Activated naive CD4-positive, alpha-beta T cell treated with anti-CD3 and anti-CD28 coated beads, Interleukin-2, amount 50 U/mL, for 24 hours (primary cell): ENCODE measurements around the gene APOL1.
"Not testable (repeated sequence)": the region's sequence is repeated elsewhere in the genome, so short reads cannot be mapped to it uniquely, and the experiment has no call there.

ENCODE experiments used
- H3K27ac Mint-ChIP-seq: one replicate; pipeline ENCODE4 v1.8.0; 2021; ENCODE audit warnings: mild to moderate bottlenecking, mixed read lengths
- H3K27me3 Mint-ChIP-seq: one replicate; pipeline ENCODE4 v1.8.0; 2021; ENCODE audit warnings: mixed read lengths
- H3K36me3 Mint-ChIP-seq: one replicate; pipeline ENCODE4 v1.8.0; 2021; ENCODE audit warnings: mixed read lengths
- H3K4me1 Mint-ChIP-seq: one replicate; pipeline ENCODE4 v1.8.0; 2021; ENCODE audit warnings: mixed read lengths
- H3K4me3 Mint-ChIP-seq: one replicate; pipeline ENCODE4 v1.8.0; 2021; ENCODE audit warnings: mild to moderate bottlenecking, mixed read lengths
- H3K9me3 Mint-ChIP-seq: one replicate; pipeline ENCODE4 v1.8.0; 2021; ENCODE audit warnings: mixed read lengths

APOL1 gene

DNA sequence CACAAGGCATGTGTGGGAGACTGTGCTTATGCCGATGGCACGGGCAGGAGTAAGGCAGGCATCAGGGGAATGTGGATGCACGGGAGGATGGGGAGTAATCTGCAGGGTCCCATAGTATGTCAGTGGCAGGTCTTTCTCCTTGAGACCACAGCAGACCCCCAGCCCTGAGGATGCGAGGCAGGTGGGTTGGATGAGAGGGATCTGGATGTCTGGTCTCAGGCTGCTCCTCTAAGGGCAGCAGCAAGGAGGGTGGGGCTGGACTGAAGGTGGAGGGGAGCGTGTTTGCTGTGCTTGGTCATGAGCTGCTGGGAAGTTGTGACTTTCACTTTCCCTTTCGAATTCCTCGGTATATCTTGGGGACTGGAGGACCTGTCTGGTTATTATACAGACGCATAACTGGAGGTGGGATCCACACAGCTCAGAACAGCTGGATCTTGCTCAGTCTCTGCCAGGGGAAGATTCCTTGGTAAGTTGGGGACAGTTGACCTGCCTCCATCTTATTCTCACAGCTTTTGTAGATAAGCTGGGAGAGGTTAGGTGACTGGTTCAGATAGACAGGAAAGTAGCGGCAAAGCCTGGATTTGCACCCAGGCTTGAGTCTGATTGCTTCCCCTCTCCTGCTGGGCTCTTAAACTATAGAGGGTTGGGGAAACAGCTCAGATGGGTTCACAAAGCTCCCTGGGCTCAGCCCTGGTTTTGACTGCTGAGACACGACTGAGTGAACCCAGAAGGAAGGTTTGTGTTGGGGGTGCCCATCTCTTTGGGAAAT, at the start of gene APOL1:
APOL1 (plus strand) TSS at position 380 of the 769 bp plus-strand sequence. CDS start 1,823 bp downstream, outside the sequence.
- Mint-ChIP-seq H3K4me1 (peaks cover 48% of the 10 kb centered on the region), H3K4me3 (peak within 1 kb of the TSS; percentile 95), H3K36me3 (peaks cover 7% of the 10 kb centered on the region), H3K27me3 (no peaks in the 10 kb centered on the region), H3K9me3 (no peaks in the 10 kb centered on the region), H3K27ac (peak within 1 kb of the TSS; percentile 96)

DNA sequence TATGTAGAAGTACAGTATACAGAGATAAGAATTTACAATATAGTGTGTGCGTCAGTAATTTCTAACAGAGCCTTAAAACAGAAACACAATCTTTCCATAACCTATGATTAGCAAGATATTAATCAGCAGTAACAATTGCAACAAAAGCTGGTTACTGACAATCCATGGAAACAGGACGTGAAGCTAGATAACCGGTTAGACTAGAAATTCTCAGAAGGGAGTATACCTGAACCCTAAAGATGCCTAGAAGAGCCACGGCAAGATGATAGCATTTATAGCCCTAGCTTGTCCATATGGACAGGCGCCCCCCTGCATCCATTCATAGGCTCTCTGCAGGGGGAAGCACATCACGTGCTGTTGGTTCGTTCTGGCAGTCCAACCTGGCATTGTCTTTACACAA, 49.5 kb upstream of the APOL1 start:
- not testable (repeated sequence) for H3K27ac Mint-ChIP-seq, H3K9me3 Mint-ChIP-seq, H3K36me3 Mint-ChIP-seq, H3K4me1 Mint-ChIP-seq, H3K27me3 Mint-ChIP-seq, H3K4me3 Mint-ChIP-seq

- Mint-ChIP-seq H3K4me3 (peak overlapping the region; percentile 37), H3K4me1 (peaks cover 3% of the 10 kb centered on the region), H3K27me3 (peaks cover 2% of the 10 kb centered on the region)
Observed at GRCh38 chr22:36204001-36204631, 48.8 kb upstream of the APOL1 start.

DNA sequence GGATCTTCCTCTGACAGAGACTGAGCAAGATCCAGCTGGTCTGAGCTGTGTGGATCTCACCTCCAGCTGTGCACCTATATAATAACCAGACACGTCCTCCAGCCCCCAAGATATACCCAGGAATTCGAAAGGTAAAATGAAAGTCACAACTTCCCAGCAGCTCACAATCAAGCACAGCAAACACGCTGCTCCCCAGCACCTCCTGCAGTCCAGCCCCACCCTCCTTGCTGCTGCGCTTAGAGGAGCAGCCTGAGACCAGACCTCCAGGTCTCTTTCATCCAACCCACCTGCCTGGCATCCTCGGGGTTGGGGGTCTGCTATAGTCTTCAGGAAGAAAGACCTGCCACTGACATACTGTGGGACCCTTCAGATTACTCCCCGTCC, 48.3 kb upstream of the APOL1 start:
- Mint-ChIP-seq H3K4me1 (peaks cover 3% of the 10 kb centered on the region), H3K27ac (no peak overlapping the region)

More at GRCh38 chr22:36204001-36204631, 48.8 kb upstream of the APOL1 start:
- Mint-ChIP-seq H3K36me3 (peaks cover 4% of the 10 kb centered on the region), H3K27ac (no peak overlapping the region), H3K9me3 (peaks cover 4% of the 10 kb centered on the region)

DNA sequence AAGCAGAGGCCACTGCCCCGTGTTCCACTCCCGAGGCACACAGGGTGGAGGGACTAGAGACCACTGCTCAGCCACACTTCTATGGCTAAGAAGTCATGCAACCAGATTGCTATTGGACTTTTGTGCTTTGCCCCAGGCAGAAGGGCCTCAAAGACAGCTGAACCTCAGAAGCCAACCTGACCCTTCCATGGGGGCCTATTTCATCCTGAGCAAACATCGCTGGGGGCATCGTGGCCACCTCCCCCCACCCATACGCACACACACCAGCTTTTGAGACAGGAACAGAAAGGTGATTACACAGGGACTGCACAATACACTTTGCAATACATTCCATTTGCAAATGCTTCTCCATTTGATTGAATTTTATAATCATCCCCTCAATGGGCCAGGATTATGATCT, 47.4 kb upstream of the APOL1 start:
- not testable (repeated sequence) for H3K27me3 Mint-ChIP-seq, H3K27ac Mint-ChIP-seq, H3K4me3 Mint-ChIP-seq, H3K36me3 Mint-ChIP-seq, H3K4me1 Mint-ChIP-seq, H3K9me3 Mint-ChIP-seq

More for the DNA sequence above, 48.3 kb upstream of the APOL1 start:
- peaks cover 9% of the 10 kb centered on the region for H3K9me3 Mint-ChIP-seq
- H3K27me3 Mint-ChIP-seq, result peaks cover 2% of the 10 kb centered on the region
- H3K4me3 Mint-ChIP-seq, result peak overlapping the region; percentile 37
- H3K36me3 Mint-ChIP-seq, result peaks cover 5% of the 10 kb centered on the region

- Mint-ChIP-seq H3K4me1 (peaks cover 13% of the 10 kb centered on the region), H3K27me3 (peaks cover 9% of the 10 kb centered on the region), H3K9me3 (peaks cover 9% of the 10 kb centered on the region), H3K4me3 (no peak overlapping the region), H3K36me3 (peaks cover 5% of the 10 kb centered on the region), H3K27ac (no peak overlapping the region)
Observed at GRCh38 chr22:36206255-36206654, 46.7 kb upstream of the APOL1 start.

DNA sequence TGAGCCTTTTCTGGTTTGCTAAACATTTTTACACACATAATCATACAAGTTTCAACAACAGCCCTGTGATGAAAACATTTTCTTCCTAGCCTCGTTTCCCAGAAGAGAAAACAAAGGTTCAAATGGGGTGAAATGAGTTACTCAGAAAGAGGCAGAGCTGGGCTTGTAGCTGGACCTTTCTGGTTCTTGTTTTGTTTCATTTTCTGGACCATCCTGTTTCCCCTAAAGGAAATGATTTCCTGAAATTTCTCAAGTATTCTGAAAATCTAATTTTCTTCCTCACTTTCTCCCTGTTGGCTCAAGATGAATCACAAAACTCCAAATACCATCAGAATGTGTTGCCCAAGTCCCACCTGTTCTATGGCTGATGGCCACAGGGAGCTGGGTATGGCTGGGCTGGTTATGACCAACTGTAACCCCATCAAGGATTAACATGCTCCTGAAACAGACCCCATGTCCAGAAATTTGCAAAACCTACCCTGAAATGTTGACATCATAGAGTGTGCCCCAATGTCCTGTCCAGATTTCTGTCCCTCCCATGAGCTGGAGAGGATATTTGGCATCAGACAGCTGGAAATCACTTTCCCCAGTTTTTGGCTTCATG, 44.7 kb upstream of the APOL1 start:
- Mint-ChIP-seq H3K27me3 (peaks cover 9% of the 10 kb centered on the region), H3K4me1 (peaks cover 14% of the 10 kb centered on the region), H3K9me3 (peaks cover 9% of the 10 kb centered on the region)

DNA sequence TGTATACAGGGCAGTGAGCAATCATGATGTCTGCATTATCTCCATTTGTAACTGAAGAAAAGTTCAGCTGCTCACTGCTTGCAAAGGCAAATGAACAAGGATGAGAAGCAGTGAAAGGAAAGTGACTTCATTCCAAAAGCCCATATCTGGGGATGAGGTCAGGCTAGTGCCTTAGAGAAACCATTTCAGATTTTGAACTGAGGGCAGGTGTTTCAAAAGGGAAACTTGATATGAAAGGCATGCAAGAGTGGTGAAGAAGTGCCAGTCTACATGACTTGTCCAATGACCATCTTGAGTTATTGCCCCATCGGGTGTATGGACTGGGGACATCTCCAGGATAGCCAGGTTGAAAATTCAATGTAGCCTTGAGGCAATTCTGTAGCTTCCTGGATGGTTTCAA, 44.0 kb upstream of the APOL1 start:
- Mint-ChIP-seq H3K27ac (no peak overlapping the region), H3K27me3 (peaks cover 9% of the 10 kb centered on the region), H3K36me3 (peaks cover 5% of the 10 kb centered on the region)

More for the DNA sequence above, 44.7 kb upstream of the APOL1 start:
- Mint-ChIP-seq H3K27ac (no peak overlapping the region), H3K36me3 (peaks cover 5% of the 10 kb centered on the region), H3K4me3 (no peak overlapping the region)

GRCh38 chr22:36209488-36209908, 43.4 kb upstream of the APOL1 start:
- not testable (repeated sequence) for H3K4me3 Mint-ChIP-seq, H3K9me3 Mint-ChIP-seq, H3K27me3 Mint-ChIP-seq, H3K36me3 Mint-ChIP-seq, H3K27ac Mint-ChIP-seq
- peaks cover 11% of the 10 kb centered on the region for H3K4me1 Mint-ChIP-seq

More for the DNA sequence above, 44.0 kb upstream of the APOL1 start:
- Mint-ChIP-seq H3K4me1 (peaks cover 14% of the 10 kb centered on the region), H3K4me3 (no peak overlapping the region), H3K9me3 (peaks cover 9% of the 10 kb centered on the region)

GRCh38 chr22:36210224-36210623, 42.7 kb upstream of the APOL1 start:
- Mint-ChIP-seq H3K4me1 (peaks cover 11% of the 10 kb centered on the region), H3K36me3 (peaks cover 5% of the 10 kb centered on the region), H3K4me3 (no peak overlapping the region), H3K27ac (no peak overlapping the region), H3K27me3 (peaks cover 9% of the 10 kb centered on the region), H3K9me3 (peaks cover 9% of the 10 kb centered on the region)

DNA sequence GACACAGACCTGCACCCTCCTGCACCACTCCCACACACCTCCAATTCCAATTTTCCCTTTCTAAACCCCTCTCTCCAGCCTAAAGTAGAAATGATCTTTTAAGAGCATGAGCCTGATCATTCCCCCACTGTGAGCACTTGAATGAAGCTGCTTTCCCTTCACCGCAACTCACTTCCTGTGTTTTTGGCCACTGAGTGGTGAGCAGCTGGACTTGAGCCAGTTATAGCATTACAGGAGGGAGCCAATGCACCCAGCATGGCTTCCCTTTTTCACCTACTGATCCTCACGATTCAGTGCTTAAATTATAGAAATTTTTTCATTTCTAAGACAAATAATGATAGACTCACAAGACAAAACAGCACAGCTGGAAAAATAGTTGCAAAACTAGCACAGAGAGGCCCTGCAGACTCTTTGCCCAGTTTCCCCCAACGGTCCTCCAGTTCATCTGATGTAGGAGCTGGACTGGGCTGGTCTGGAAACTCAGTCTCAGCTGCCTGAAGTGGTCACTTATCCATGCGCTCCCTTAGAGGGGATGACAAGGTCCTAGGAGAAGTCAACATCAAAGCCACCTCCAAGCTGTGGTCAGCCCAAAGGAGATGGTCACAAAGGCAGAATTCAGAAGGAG, 41.6 kb upstream of the APOL1 start:
- Mint-ChIP-seq H3K27me3 (peaks cover 9% of the 10 kb centered on the region), H3K4me1 (peaks cover 11% of the 10 kb centered on the region), H3K4me3 (no peak overlapping the region), H3K9me3 (peaks cover 9% of the 10 kb centered on the region), H3K27ac (no peak overlapping the region), H3K36me3 (peaks cover 5% of the 10 kb centered on the region)

DNA sequence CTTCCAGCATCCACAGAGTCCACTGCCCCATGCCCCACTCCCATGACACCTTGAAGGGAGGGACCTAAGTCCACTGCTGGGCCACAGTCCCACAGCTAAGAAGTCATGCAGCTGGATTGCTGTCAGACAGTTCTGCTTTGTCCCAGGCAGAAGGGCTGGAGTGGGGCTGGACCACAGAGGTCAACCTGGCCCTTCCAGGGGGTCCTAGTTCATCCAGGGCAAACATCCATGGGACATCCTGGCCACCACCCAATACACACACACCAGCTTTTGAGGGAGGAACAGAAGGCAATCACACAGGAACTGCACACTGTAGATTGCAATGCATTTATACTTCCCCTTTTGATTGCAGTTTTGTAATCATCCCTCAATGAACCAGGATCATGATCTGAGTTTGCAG, 40.0 kb upstream of the APOL1 start:
- no peak overlapping the region for H3K4me3 Mint-ChIP-seq
- H3K36me3 Mint-ChIP-seq, result peaks cover 5% of the 10 kb centered on the region
- peaks cover 11% of the 10 kb centered on the region for H3K4me1 Mint-ChIP-seq
- peaks cover 9% of the 10 kb centered on the region for H3K9me3 Mint-ChIP-seq
- H3K27me3 Mint-ChIP-seq, result peaks cover 9% of the 10 kb centered on the region
- H3K27ac Mint-ChIP-seq, result no peak overlapping the region

DNA sequence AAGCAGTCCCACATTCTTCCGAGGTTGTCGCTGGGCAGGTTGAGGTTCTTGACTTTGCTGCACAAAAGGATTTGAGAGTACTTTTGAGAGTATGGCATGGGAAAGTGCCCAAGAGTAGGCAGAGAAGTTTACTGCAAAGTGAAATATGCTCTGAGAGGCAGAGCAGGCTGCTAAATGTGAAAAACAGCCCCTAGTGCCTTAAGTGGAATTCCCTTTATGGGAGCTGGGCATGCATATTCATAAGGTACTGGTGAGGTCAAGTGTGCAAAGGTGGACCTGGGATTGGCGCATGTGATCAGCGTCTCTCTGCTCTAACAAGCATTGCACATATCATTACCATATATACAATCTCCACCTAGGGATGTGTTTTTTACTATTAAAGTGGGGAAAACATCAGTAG, 39.3 kb upstream of the APOL1 start:
- H3K27me3 Mint-ChIP-seq, result peaks cover 9% of the 10 kb centered on the region
- H3K27ac Mint-ChIP-seq, result no peak overlapping the region
- H3K4me1 Mint-ChIP-seq, result peaks cover 11% of the 10 kb centered on the region
- H3K9me3 Mint-ChIP-seq, result peaks cover 9% of the 10 kb centered on the region
- H3K4me3 Mint-ChIP-seq, result no peak overlapping the region
- peaks cover 5% of the 10 kb centered on the region for H3K36me3 Mint-ChIP-seq

DNA sequence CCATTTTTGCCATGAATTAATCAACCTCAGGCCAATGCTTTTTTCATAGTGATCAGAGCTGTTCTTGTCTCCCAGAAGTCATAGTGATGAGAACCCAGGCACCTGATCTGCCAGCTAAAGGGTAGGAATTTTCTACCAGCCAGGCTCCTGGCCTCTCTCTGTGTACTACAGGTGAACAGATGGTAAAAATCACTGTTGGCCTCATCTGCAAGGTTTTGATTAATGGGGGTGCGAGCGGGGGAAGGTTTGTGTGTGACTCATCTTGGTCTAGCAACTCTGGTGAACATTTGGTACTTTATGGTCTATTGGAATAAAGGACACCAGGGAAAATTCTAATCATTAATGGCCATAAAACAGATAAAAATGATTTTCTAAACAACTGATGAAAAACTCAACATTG, 37.0 kb upstream of the APOL1 start:
- Mint-ChIP-seq H3K27ac (no peak overlapping the region), H3K9me3 (no peaks in the 10 kb centered on the region), H3K36me3 (no peaks in the 10 kb centered on the region), H3K27me3 (peaks cover 5% of the 10 kb centered on the region), H3K4me3 (no peak overlapping the region), H3K4me1 (peaks cover 10% of the 10 kb centered on the region)

- H3K4me3 Mint-ChIP-seq, result no peak overlapping the region
- H3K27me3 Mint-ChIP-seq, result no peaks in the 10 kb centered on the region
- H3K9me3 Mint-ChIP-seq, result no peaks in the 10 kb centered on the region
Observed at GRCh38 chr22:36218648-36219193, 34.2 kb upstream of the APOL1 start.

More at GRCh38 chr22:36218648-36219193, 34.2 kb upstream of the APOL1 start:
- Mint-ChIP-seq H3K27ac (no peak overlapping the region), H3K4me1 (peaks cover 24% of the 10 kb centered on the region), H3K36me3 (no peaks in the 10 kb centered on the region)
